GM18868 (cell line): ENCODE results near the gene GRB10.
A peak's percentile ranks its signal among the peaks of the same experiment; 100 is the strongest.

Source experiments
- ATAC-seq: cut with Tn5 transposase; IDR thresholded peaks from one replicate; pipeline ENCODE4 v1.9.1; 2021; ENCODE audit warnings: mild to moderate bottlenecking, moderate library complexity; ENCODE audit not compliant: unreplicated experiment

Gene GRB10

GRCh38 chr7:50658696-50659095 lies 124.0 kb downstream of the GRB10 start:
- ATAC-seq, result no peak

GRCh38 chr7:50657912-50658311 lies 124.8 kb downstream of the GRB10 start:
- ATAC-seq, result no peak

- ATAC-seq, result no peak
Measured at GRCh38 chr7:50657341-50657873, 125.3 kb downstream of the GRB10 start.

GRCh38 chr7:50656141-50656895 lies 126.4 kb downstream of the GRB10 start:
- no peak for ATAC-seq

- no peak for ATAC-seq
Measured at GRCh38 chr7:50655490-50655889, 127.2 kb downstream of the GRB10 start.

- ATAC-seq, result no peak
Measured at GRCh38 chr7:50655020-50655419, 127.7 kb downstream of the GRB10 start.

- ATAC-seq, result no peak
Measured at GRCh38 chr7:50653981-50654425, 128.7 kb downstream of the GRB10 start.

- no peak for ATAC-seq
Measured at GRCh38 chr7:50653126-50653864, 129.4 kb downstream of the GRB10 start.

- no peak for ATAC-seq
Measured at GRCh38 chr7:50652400-50653125, 130.1 kb downstream of the GRB10 start.

- ATAC-seq, result peak; percentile 70
Measured at GRCh38 chr7:50651271-50651989, 131.3 kb downstream of the GRB10 start.

GRCh38 chr7:50650057-50650664 lies 132.5 kb downstream of the GRB10 start:
- no peak for ATAC-seq

GRCh38 chr7:50649259-50649885 lies 133.3 kb downstream of the GRB10 start:
- no peak for ATAC-seq

- ATAC-seq, result no peak
Measured at GRCh38 chr7:50648570-50649169, 134.0 kb downstream of the GRB10 start.

GRCh38 chr7:50648076-50648475 lies 134.6 kb downstream of the GRB10 start:
- ATAC-seq, result no peak

GRCh38 chr7:50647286-50647980 lies 135.3 kb downstream of the GRB10 start:
- ATAC-seq, result no peak

- ATAC-seq, result no peak
Measured at GRCh38 chr7:50646069-50646468, 136.6 kb downstream of the GRB10 start.

GRCh38 chr7:50645186-50645585 lies 137.5 kb downstream of the GRB10 start:
- ATAC-seq, result no peak

GRCh38 chr7:50644586-50644985 lies 138.1 kb downstream of the GRB10 start:
- ATAC-seq, result no peak

GRCh38 chr7:50644114-50644513 lies 138.6 kb downstream of the GRB10 start:
- no peak for ATAC-seq
